NCI-H526 (cell line): ENCODE results near the gene KCNQ5.
A peak's percentile ranks its signal among the peaks of the same experiment; 100 is the strongest.

Source experiments
- DNase-seq, 2 experiments: peaks; one replicate each; lab custom pipeline; 2025; lab: John Stamatoyannopoulos, UW

The KCNQ5 gene

DNA sequence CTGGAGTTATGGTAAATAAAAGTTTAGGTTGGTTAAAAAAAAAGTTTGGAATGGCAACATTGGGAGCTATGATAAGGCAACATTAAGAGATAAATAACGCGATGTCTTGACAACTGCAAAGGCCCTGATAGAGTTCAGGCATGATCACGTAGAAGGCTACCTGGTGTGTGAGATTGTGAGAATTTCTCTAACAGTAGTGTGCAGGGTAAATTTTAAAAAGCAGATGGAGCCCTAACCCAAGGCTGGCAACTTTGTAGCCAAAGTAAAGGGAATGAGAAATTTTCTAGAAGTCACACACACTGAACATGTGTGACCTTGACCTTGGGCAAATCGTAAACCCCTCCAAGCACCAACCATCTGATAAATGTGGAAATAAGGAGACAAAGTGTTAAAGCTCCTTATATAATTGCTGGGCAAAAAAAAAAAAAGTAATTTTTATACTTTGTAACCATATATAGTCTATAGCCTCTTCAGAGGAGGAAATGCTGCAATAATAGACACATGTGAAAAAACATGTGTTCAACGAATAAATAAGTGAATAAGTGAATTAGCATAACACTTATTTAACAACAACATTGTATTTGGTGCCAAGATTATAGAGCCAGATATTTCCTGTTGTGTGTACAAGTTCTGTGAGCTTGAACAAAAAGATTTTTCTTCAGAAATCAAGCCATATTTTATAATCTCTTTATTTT is 18.2 kb downstream of the KCNQ5 start:
- no peak for DNase-seq

DNA sequence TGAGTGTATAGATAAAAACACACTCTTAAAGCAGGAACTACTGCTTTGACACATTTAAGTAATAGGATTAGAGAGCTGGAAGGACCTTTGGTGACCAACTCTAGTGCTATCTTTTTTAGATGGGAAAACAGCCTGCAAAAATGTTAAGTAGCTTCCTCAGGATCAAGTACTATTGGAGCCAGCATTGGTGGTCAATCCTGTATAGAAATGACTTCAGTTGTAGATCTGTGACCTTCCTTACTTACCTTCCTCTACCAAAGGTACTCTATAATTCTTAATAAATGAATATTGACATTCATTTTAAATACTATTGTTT is 18.7 kb downstream of the KCNQ5 start:
- DNase-seq = no peak

DNA sequence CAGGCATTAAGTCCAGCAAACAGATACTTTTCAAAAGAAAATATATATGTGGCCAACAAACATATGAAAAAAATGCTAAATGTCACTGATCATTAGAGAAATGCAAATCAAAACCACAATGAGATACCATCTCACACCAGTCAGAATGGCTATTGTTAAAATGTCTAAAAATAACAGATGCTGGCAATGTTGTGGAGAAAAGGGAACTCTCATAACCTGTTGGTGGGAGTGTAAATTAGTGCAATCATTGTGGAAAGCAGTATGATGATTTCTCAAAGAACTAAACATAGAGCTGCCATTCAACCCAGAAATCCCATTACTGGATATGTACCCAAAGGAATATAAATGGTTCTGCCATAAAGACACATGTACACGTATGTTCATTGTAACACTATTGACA is 20.6 kb downstream of the KCNQ5 start:
- peak; percentile 22 to 31 for DNase-seq

DNA sequence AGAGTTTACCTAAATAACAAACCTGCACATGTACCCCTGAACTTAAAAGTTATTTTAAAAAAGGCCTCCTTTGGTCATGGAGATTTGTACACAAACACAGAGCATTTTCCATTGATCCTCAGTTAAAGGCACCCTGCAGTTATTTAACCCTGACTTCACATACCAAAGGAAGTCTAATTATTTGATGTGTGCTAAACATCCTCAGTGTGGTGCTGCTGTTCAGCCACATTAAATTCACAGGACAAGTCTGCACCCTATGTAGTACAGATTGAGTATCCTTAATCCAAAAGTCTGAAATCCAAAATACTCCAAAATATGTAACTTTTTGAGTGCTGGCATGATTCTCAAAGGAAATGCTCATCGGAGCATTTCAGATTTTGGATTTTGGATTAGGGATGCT is 21.4 kb downstream of the KCNQ5 start:
- DNase-seq = no peak

DNA sequence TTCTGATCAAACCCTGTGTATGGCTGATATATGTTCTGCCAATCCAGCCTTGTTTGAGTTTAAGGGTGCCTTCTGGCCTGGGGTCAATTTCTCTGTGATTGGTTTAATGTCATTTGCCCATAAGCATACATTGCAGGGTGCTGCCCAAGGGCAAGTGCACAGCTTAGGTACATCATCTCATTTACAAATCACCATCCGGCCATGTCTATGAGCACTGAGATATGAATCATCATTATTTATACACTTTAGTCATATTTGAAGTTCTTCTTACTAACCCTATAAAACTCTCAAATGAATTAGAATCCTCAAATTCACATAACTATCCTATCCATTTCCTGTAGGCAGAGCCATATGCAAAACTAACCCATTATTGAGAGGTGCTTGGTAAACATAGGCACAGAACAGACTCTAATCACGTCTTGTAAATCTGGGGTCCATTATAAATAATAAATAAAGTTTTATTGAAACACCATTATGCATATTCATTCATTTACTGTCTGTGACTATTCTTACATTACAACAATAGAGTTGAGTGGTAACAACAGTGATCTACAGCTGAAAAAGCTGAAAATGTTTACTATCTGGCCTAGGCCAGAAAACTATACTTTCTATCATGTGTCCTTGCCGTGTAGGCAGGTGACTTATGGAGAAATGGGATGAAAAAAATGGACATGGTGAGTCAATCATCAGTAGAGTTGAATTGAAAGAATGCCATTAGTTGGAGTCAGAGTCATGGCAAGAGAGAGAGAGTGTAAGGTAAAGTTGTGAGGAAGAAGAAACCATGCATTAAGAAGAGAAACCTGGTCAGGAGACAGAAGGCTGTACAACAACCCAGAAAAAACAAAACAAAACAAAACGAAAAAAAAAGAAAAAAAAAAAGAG is 25.0 kb downstream of the KCNQ5 start:
- DNase-seq = peak in 1 of 2 experiments; percentile 11

DNA sequence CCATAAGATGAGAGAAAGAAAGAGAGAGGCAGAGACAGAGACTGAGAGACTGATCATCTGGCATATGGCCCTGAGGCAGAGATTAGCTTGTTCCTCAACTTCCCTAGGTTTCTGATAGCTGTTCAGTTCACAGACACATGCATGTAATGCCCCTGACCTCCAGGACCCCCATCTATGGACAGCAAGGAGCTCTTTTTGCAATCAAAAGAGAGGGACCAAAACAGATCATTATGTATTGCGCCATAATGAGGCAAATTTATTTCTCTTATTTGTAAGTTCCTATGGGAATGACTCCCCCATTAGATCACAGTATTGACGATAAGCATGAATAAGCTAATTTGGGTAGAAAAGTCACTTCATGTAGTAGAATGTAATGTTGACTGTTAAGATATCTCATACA is 25.6 kb downstream of the KCNQ5 start:
- DNase-seq = no peak

DNA sequence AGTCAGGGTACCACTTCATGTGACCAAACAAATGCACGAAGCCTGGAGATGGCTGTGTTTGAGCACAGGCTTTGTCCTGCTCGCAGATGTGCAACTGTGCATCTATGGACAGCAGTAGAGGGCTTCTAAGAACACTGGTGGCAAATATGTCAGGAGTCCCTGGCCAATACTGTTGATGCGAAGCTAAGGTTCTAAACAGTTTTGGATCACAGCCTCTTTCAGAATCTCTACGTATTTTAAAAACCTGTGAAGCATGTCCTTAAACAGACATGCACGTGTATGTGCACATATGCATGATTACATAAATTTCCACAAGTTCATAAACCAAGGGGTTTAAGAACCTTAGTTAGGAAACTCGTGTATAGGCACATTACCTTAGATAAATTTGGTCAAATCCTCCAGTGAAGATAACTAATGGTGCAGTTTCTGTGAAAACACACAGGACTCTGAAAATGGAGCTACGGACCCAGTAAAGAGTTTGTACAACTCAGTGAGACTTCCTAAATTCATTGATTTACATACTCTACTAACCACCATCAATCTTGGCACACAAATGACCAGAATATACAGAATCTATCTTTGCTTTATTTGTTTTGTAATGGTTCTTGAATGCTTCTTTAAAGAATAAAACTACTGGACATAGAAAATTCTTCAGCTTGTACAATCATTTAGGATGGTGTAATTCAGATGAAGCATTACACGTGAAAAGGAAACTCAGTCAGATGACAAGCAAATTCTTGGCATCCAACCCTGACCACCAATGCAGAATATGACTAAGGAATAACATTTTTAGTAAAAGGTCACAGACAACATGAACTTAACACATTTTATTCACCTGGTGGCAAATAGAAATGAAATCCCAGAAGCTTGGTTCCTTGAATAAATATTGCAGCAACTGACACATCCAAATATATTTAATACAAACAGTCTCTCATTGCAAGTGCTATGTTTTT is 27.4 kb downstream of the KCNQ5 start:
- DNase-seq = peak in 1 of 2 experiments; percentile 29

DNA sequence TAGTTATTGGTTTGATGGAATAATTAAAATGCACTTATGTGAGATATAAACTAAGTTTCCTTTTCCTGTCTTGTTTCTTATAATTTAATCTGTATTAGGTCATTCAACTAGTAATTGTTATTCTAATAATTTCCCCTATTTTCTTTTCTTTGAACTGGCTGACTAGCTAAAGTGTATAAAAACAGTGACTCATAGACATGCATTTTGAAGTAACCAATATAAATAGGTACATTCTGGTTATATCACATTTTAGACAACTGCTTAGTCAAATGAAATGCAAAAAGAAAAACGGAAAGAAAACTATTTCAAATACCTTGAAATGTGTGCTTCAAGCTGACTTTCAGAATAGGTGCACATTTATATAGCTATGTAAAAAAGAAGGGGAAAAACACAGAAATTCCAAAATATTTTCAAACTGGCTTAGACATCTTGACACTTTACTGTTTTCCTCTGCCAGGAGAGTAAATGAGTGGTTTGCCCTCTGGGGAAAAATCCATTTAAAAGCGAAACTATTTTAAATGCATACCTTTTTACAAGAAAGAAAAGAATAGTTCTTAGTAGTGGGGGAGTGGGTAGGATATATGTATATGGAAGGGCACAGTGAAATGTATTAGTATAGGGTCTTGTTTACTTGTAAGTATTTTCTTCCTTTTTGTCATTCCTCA is 28.3 kb downstream of the KCNQ5 start:
- DNase-seq = peak in 1 of 2 experiments; percentile 56

DNA sequence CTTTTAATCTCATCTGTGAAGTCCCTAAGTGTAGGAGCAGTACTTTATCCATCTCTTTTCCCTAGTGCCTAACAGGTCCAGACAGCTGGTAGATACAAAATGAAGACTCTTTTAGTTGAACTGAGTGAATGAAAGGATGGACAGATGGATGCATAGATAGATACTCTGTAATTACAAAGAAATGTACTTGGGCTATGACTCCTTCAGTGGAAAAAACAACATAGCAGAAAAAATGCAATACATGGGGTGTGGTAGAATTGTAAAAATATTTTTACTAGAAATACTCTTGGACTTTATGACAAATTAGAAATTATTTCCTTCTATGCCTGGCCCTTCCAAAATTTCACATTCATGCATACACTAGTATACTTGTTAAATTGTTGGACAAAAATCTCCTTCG is 29.3 kb downstream of the KCNQ5 start:
- no peak for DNase-seq

DNA sequence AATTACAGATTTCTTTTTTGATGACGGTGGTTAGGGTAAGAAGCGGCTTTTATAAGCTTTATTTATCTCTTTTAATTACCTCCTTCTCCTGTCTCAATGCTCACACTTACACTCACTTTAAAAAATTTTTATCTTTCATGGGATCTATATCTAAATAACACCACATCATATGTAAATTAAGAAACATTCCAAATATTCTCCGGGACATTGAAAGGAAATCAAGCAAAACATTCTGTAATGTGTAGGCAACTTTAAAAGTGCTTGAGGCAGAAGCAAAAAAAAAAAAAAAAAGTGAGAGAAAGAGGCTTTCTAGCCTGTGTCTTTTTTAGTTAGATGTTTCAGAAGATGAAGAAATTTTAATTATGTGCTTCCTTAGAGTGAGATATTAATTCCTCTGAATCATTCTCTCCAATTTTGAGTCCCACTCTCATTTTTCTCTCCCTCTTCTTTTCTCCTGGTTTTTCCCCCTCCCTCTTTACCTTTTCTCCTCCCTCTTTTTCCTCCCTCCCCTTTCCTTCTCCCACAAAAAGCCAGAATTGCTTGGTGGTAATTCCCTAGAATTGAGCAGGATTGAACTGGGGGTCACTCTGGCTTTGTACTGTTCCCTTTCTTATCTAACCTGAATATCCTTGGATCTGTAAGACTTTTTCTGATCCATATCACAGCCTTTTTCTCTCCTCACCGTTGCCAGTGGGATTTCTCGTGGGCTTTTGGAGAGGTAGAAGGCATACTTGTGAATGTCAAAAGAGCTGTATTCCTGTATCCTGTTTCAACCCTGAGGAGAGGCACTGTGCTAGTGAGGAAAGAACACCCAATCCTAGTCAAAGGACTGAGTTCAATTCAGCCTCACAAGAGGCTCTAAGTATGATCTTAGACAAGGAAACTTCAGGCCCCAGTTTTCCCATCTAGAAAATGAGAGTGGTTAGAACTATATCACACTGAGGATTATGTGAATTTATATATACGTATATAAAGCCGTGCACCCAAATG is 30.4 kb downstream of the KCNQ5 start:
- no peak for DNase-seq

DNA sequence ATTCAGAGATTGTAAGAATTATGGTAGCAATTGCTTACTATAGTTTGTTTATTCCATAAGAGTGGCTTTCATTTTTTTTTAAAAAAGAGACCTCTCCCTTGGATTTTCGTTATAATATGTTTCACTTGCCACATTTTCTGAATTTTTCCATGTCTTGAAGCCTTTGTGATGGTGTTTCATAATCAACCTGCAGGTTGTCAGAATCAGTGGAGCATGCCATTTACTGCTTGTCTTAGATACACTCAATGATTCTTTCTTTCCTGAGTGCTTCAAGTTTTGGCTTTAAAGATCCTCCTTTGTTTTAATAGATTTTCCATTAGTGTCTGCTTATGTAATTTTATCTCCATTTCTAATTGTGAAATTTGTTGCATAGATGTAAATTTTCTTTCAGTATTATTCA is 31.2 kb downstream of the KCNQ5 start:
- DNase-seq = peak in 1 of 2 experiments; percentile 5

DNA sequence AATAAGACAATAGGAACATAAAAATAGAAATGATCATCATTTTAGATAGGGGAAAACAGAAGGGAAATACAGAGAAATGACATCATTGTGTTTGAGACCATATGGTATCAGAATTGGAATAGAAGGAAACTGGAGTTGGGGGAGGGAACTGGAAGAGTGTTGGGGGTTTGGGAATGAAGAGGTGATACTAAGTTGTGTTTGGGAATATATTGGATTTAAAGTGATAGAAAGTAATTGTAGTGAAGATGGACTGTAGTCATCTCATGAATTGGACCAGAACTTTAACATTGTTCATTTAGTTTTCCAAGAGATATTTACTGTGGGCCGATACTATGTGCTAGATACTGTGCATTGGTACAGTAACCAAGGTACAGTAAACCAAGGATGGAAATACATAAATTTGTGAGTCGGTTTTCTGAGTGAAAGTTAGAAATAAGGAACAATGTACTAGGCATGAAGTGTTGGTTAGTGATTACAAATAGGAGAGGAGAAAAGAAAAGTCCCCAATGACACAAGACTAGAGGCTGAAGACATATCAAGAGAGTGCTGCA is 32.3 kb downstream of the KCNQ5 start:
- no peak for DNase-seq

DNA sequence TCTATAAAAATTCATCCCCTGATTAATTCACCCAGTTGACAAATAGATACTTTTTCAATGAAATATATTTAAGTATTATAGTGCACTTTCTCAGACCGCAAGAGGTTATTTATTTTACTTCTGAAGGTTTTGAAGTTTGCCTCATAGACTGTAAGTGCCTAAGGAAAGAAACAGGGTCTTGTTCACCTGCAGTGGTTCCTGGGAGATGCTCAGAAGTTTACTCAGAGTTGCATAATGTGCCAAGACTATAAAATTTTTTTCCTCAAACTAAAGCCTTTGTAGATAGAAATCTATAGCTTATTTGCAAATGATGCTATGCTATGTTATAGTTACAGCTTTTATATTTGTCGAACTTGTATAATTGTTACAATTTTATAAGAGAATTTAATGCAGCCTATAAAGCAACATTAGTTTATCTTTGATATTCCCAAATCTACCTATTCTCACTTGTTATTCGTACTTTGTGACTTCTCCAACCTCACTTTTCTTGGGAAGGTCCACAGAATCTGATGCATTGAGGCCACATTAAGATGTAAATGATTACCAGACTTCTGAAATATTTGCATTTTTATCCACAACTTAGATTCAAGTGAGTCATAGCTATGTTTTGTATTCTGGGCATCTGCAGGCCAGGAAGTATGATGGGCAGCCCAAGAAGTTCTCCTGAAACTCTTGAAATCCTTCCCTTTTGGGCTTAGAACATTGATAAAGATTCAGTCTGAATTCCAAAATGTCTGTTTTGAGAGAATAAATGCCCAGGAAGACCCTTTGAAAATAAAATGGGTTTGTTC is 35.7 kb downstream of the KCNQ5 start:
- peak in 1 of 2 experiments; percentile 17 for DNase-seq

DNA sequence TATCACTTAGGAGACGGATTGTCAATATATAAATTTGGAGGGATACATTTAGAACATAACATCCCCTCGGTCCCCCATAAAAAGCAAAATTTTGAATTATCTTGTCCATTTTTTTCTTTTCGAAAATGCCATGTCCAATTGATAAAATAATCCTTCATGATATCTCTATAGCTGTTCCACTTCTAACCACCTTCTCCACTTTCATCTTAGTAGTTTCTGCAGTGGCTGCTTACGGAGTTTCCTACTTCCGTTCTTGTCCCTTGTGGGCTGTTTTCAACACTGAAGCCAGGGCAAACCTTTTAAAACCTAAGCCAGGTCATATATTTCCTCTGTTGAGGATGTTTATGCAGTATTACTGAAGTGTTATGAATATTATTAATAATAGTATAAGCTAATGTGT is 37.9 kb downstream of the KCNQ5 start:
- no peak for DNase-seq

DNA sequence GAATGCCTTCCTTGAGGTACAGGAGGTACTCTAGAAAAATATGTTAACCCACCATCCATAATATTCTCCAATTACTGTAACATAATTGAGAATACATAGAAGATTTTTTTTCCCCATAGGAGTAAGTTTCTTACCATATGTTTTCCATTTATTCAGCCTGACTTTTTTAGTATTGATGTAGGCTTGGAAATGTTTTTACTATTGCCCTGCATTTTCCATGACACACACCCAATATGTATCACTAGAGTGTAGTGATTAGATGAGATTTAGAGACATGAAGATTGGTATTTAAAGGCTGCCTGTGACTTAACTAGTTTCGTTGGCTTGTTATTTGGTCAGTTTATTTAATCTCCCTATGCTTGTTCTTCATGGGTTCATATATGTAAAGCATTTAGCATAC is 39.5 kb downstream of the KCNQ5 start:
- no peak for DNase-seq

DNA sequence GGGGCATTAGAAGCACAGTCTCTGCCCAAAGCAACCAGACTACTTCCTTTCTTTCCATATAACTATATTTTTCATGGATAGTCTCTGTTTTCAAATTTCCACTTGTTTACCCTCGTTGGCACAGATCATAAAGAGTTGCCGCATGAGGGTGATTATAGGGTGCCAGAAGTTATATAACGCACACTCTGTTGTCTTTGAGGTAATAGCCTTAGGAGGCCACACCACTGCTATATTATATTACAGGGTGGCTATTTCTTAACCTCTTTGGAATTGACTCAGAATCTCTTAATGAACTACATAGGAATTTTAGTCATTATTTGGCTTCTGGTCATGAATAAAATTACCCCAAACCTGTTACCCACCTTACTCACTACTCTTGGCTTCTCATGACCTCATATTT is 43.7 kb downstream of the KCNQ5 start:
- DNase-seq = no peak

DNA sequence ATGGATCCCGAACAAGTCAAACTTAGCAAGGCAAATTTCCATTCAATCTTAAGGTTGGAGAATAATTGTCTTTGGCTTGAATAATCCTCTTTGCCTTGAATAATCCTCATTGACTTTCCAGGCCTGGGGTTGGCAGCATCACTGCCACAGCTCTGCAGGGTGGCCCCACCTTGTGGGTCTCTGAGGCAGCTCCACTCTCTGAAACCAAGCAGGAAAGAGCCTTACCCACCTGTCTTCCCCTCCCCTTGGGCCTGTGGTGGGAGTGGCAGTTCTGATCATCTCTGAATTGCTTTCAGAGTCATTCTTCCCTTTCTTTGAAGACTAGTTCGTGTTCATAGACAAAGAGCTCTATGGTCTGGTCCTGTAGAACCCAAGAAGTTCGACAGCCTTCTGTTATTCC is 47.5 kb downstream of the KCNQ5 start:
- no peak for DNase-seq

DNA sequence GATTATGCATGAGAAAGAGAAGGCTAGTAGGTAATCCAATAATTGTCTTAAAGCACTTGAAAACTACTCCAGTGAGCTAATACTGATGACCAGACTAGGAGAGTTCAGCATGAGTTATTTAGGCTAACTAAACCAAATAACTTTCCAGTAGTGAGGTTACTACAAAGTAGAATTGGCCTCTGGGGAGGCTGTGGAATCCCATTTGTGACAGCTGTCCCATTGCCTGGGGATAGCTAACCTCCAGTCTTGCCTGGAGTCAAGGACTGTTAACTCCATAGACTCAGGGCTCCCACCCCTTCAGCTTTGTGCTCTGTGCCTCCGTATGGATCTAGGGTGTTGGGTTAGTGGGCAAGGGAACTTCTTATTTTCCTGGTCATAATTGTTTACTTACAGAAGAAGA is 51.0 kb downstream of the KCNQ5 start:
- no peak for DNase-seq

DNA sequence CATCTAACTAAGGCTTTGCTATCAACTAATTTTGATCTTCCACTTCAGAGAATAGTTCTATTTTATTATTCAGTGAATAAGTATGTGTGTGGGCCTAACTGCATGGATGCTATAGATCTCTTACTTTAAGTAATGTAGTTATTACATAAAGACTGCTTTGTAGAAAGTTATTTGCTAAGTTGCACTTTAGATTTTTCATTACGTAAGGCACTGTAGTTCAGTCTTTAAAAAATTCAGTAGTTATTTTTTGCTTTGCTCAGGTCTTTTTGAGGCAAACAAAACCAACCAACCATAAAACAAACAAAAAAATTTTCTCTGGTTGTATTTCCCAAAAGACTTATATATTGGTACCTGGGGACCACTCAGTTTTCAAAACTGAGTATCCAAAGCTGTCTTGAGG is 53.0 kb downstream of the KCNQ5 start:
- DNase-seq = no peak

DNA sequence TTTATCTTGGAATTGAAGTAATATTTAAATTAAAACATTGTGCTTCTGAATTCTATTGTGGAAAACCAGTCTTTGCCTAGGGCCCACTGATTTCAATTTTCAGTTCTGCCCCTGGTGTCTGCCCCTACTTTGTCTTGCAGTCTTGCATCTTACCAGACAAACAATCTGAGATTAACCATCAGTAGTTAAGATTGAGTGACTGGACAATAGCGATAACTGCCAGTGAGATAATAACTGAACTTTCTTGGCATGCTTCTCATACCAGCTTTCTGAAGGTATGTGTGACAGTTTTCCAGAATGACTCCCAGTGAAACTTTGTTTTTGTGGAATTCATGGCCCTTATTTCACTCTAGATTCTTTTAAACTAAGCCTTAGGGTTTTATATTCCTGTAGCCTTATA is 53.5 kb downstream of the KCNQ5 start:
- DNase-seq = no peak
